A549 (cell line): Measurements from ENCODE around the gene SAMD4B. TPM values are rescaled to one million over a fixed set of nuclear protein-coding genes. Genes with fewer than 3 reads are reported as not detected.

Experiments
- ATAC-seq, 2 experiments: fragments of 200-7000 bp in 1 of 2; fragments of >200 bp in 1 of 2; cut with Nextera tagmentation in 1 of 2; cut with Tn5 transposase in 1 of 2; 3 replicates each; pipeline versions ENCODE4 v1.8.0 to v1.9.1; 2018 to 2020; ENCODE audit warnings: mild to moderate bottlenecking in 1 of 2, moderate library complexity in 1 of 2
- CTCF ChIA-PET: fragments of 300-600 bp; sonication (Branson Sonifier 250); formaldehyde crosslinking; extraction: SDS; loops from one replicate; lab custom pipeline; 2021; ENCODE audit warnings: antibody characterized with exemption, inconsistent platforms; lab: Yijun Ruan, JAX
- POLR2A ChIA-PET: fragments of 350-600 bp; formaldehyde crosslinking; extraction: SDS; loops from one replicate; lab custom pipeline; 2021; ENCODE audit warnings: antibody characterized with exemption, inconsistent platforms; lab: Yijun Ruan, JAX
- DNase-seq, 2 experiments: peaks; one replicate each; pipeline versions ENCODE4 v3.0.0 to v3.0.0-alpha.2; 2011 to 2016; ENCODE audit warnings: low read depth in 1 of 2, low spot score in 1 of 2
- FAIRE-seq: peaks from 2 replicates; lab custom pipeline; 2011; peaks lifted over from hg19 to GRCh38; lab: Jason Lieb, UNC
- H3K27ac ChIP-seq, 2 experiments: fragments of >200 bp; sonication (Bioruptor Twin); formaldehyde crosslinking; 3 replicates each; pipeline ENCODE4 v1.5.1; 2016 to 2017
- H3K4me1 ChIP-seq: fragments of >200 bp; sonication (Bioruptor Twin); formaldehyde crosslinking; 3 replicates; pipeline ENCODE4 v1.6.1; 2016
- H3K4me2 ChIP-seq: fragments of >200 bp; sonication (Bioruptor Twin); formaldehyde crosslinking; 3 replicates; pipeline ENCODE4 v1.6.1; 2016
- H3K4me3 ChIP-seq: fragments of >200 bp; sonication (Bioruptor Twin); formaldehyde crosslinking; 3 replicates; pipeline ENCODE4 v1.5.1; 2016
- H3K9me3 ChIP-seq: fragments of >200 bp; sonication (Bioruptor Twin); formaldehyde crosslinking; 3 replicates; pipeline ENCODE4 v1.6.1; 2016
- EHF ChIP-seq: fragments of 250-450 bp; sonication (Bioruptor Pico); IDR thresholded peaks from 2 replicates; pipeline ENCODE4 v1.5.0; 2020; ENCODE audit warnings: mild to moderate bottlenecking
- EP300 ChIP-seq, 2 experiments: fragments of >200 bp; sonication (Bioruptor Twin); formaldehyde crosslinking; IDR thresholded peaks; 2 replicates in 1 of 2; 3 replicates in 1 of 2; pipeline ENCODE4 v1.6.1; 2016 to 2017
- ESRRA ChIP-seq: fragments of 150-350 bp; IDR thresholded peaks from 2 replicates; pipeline ENCODE4 v1.6.1; 2014; ENCODE audit warnings: mild to moderate bottlenecking, low read length, borderline replicate concordance
- FOSB ChIP-seq: fragments of 250-450 bp; sonication (Bioruptor Pico); IDR thresholded peaks from 2 replicates; pipeline ENCODE4 v1.5.0; 2020; ENCODE audit warnings: mild to moderate bottlenecking, moderate library complexity
- FOSL2 ChIP-seq, 2 experiments: fragments of 450-650 bp in 1 of 2; fragments of >200 bp in 1 of 2; sonication (Bioruptor Twin) in 1 of 2; formaldehyde crosslinking; IDR thresholded peaks; 2 replicates each; pipeline versions ENCODE4 v1.5.0 to v1.6.1; 2016 to 2020; ENCODE audit warnings: mild to moderate bottlenecking in 1 of 2, moderate library complexity in 1 of 2
- FOXS1 ChIP-seq: fragments of 250-450 bp; sonication (Bioruptor Pico); IDR thresholded peaks from 2 replicates; pipeline ENCODE4 v1.5.0; 2020; ENCODE audit warnings: mild to moderate bottlenecking, moderate library complexity
- GATA3 ChIP-seq: IDR thresholded peaks from 2 replicates; pipeline ENCODE4 v1.6.1; 2012; ENCODE audit warnings: borderline replicate concordance
- HEYL ChIP-seq: fragments of 250-450 bp; sonication (Bioruptor Pico); IDR thresholded peaks from 2 replicates; pipeline ENCODE4 v1.8.0; 2021; ENCODE audit warnings: mild to moderate bottlenecking, moderate library complexity
- HOXA7 ChIP-seq: fragments of 250-450 bp; sonication (Bioruptor Pico); IDR thresholded peaks from 2 replicates; pipeline ENCODE4 v1.5.0; 2020; ENCODE audit warnings: mild to moderate bottlenecking, moderate library complexity
- HOXB13 ChIP-seq: fragments of 250-450 bp; sonication (Bioruptor Pico); IDR thresholded peaks from 2 replicates; pipeline ENCODE4 v1.5.0; 2020; ENCODE audit warnings: low read depth, mild to moderate bottlenecking, moderate library complexity
- HOXB5 ChIP-seq: fragments of 250-450 bp; sonication (Bioruptor Pico); IDR thresholded peaks from 2 replicates; pipeline ENCODE4 v1.5.0; 2020; ENCODE audit warnings: mild to moderate bottlenecking, moderate library complexity
- JUN ChIP-seq, 2 experiments: fragments of >200 bp; sonication (Bioruptor Twin); formaldehyde crosslinking; IDR thresholded peaks; 2 replicates in 1 of 2; 3 replicates in 1 of 2; pipeline ENCODE4 v1.6.1; 2016 to 2017
- MAFK ChIP-seq: fragments of 450-650 bp; IDR thresholded peaks from 2 replicates; pipeline ENCODE4 v1.6.1; 2014; ENCODE audit not compliant: partially characterized antibody
- MYC ChIP-seq: IDR thresholded peaks from 2 replicates; pipeline ENCODE4 v1.6.1; 2012; ENCODE audit warnings: mild to moderate bottlenecking, inconsistent platforms, low read length, improper control_type of control experiment, borderline replicate concordance
- NPAS2 ChIP-seq: fragments of 250-450 bp; sonication (Bioruptor Pico); IDR thresholded peaks from 2 replicates; pipeline ENCODE4 v1.8.0; 2022; ENCODE audit warnings: mild to moderate bottlenecking, moderate library complexity, borderline replicate concordance
- PHF8 ChIP-seq: fragments of 200-600 bp; sonication (generic); IDR thresholded peaks from 2 replicates; pipeline ENCODE4 v1.6.1; 2016; ENCODE audit warnings: low read depth, mild to moderate bottlenecking, antibody characterized with exemption, moderate library complexity, borderline replicate concordance
- POLR2AphosphoS2 ChIP-seq: conservative IDR thresholded peaks from 2 replicates; pipeline ENCODE4 v1.6.1; 2012; ENCODE audit warnings: low read length, improper control_type of control experiment, inconsistent platforms
- RARB ChIP-seq: fragments of 250-450 bp; sonication (Bioruptor Pico); IDR thresholded peaks from 2 replicates; pipeline ENCODE4 v1.8.0; 2021; ENCODE audit warnings: mild to moderate bottlenecking, moderate library complexity
- RCOR1 ChIP-seq: fragments of 150-350 bp; IDR thresholded peaks from 2 replicates; pipeline ENCODE4 v1.6.1; 2014; ENCODE audit warnings: antibody characterized with exemption, low read length, low read depth
- TFCP2L1 ChIP-seq: fragments of 250-450 bp; sonication (Bioruptor Pico); IDR thresholded peaks from 2 replicates; pipeline ENCODE4 v1.5.0; 2021; ENCODE audit warnings: mild to moderate bottlenecking
- ZNF302 ChIP-seq: fragments of 250-450 bp; sonication (Bioruptor Pico); IDR thresholded peaks from 2 replicates; pipeline ENCODE4 v1.9.0; 2021; ENCODE audit warnings: inconsistent platforms, mild to moderate bottlenecking, moderate library complexity
- ZSCAN20 ChIP-seq: fragments of 250-450 bp; sonication (Bioruptor Pico); IDR thresholded peaks from 2 replicates; pipeline ENCODE4 v1.8.0; 2022; ENCODE audit warnings: mild to moderate bottlenecking, moderate library complexity
- WGBS: methylation state at CpG from one replicate; pipeline ENCODE4 v1.1.6; 2017; ENCODE audit errors: missing lambda C conversion rate; 5-methylcytosine and 5-hydroxymethylcytosine counted together
- polyA plus RNA-seq, 4 experiments: library from polyadenylated mRNA; depleted of rRNA in 3 of 4; stranded (reverse); fragments of >200 nt; fragmentation: RNase III in 1 of 4; extraction: RNeasy Plus Mini Kit Qiagen cat#74134 plus additional on column Dnase treatment in 1 of 4; gene quantifications; 2 replicates in 3 of 4; 3 replicates in 1 of 4; pipeline ENCODE4 v1.2.3, GENCODE V29; 2011 to 2017
- TF ChIP-seq, protein P1 (sequence below): fragments of 200-600 bp; sonication (generic); IDR thresholded peaks from 2 replicates; pipeline ENCODE4 v1.6.1; 2016; ENCODE audit warnings: antibody characterized with exemption, mild to moderate bottlenecking, moderate library complexity
- TF ChIP-seq, protein P2 (sequence below): IDR thresholded peaks from 2 replicates; pipeline ENCODE4 v1.6.1; 2012
- TF ChIP-seq, protein P3 (sequence below): IDR thresholded peaks from 2 replicates; pipeline ENCODE4 v1.6.1; 2012; ENCODE audit warnings: low read depth, borderline replicate concordance
- TF ChIP-seq, protein P4 (sequence below): fragments of >200 bp; sonication (Bioruptor Twin); formaldehyde crosslinking; IDR thresholded peaks from 3 replicates; pipeline ENCODE4 v1.6.1; 2016
- TF ChIP-seq, protein P5 (sequence below): IDR thresholded peaks from 2 replicates; pipeline ENCODE4 v1.6.1; 2012
- TF ChIP-seq, protein P6 (sequence below): fragments of 250-450 bp; sonication (Bioruptor Pico); IDR thresholded peaks from 2 replicates; pipeline ENCODE4 v1.5.0; 2020; ENCODE audit warnings: low read depth, mild to moderate bottlenecking, moderate library complexity

Gene SAMD4B
- polyA plus RNA-seq, 2 of the 4 experiments (the other 2 are of a cell fraction) = 82.1 to 118 TPM

DNA sequence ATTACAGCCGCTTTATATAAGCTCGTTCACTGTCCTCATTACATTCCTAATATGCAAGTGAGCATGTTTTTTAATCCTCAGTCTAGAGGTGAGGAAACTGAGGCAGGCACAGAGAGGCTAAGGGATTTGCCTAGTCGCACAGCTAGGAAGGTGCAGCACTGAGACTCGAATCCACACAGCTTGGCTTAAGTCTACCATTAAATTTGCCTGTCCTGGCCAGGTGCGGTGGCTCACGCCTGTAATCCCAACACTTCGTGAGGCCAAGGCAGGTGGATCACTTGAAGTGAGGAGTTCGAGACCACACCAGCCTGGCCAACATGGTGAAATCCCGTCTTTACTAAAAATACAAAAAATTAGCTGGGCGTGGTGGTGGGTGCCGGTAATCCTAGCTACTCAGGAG is 85.5 kb downstream of the SAMD4B start (continued):
- TF ChIP-seq, protein P1, sequence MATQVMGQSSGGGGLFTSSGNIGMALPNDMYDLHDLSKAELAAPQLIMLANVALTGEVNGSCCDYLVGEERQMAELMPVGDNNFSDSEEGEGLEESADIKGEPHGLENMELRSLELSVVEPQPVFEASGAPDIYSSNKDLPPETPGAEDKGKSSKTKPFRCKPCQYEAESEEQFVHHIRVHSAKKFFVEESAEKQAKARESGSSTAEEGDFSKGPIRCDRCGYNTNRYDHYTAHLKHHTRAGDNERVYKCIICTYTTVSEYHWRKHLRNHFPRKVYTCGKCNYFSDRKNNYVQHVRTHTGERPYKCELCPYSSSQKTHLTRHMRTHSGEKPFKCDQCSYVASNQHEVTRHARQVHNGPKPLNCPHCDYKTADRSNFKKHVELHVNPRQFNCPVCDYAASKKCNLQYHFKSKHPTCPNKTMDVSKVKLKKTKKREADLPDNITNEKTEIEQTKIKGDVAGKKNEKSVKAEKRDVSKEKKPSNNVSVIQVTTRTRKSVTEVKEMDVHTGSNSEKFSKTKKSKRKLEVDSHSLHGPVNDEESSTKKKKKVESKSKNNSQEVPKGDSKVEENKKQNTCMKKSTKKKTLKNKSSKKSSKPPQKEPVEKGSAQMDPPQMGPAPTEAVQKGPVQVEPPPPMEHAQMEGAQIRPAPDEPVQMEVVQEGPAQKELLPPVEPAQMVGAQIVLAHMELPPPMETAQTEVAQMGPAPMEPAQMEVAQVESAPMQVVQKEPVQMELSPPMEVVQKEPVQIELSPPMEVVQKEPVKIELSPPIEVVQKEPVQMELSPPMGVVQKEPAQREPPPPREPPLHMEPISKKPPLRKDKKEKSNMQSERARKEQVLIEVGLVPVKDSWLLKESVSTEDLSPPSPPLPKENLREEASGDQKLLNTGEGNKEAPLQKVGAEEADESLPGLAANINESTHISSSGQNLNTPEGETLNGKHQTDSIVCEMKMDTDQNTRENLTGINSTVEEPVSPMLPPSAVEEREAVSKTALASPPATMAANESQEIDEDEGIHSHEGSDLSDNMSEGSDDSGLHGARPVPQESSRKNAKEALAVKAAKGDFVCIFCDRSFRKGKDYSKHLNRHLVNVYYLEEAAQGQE = no peak
- no peak for TF ChIP-seq NPAS2 (CRISPR knock-in tag)

DNA sequence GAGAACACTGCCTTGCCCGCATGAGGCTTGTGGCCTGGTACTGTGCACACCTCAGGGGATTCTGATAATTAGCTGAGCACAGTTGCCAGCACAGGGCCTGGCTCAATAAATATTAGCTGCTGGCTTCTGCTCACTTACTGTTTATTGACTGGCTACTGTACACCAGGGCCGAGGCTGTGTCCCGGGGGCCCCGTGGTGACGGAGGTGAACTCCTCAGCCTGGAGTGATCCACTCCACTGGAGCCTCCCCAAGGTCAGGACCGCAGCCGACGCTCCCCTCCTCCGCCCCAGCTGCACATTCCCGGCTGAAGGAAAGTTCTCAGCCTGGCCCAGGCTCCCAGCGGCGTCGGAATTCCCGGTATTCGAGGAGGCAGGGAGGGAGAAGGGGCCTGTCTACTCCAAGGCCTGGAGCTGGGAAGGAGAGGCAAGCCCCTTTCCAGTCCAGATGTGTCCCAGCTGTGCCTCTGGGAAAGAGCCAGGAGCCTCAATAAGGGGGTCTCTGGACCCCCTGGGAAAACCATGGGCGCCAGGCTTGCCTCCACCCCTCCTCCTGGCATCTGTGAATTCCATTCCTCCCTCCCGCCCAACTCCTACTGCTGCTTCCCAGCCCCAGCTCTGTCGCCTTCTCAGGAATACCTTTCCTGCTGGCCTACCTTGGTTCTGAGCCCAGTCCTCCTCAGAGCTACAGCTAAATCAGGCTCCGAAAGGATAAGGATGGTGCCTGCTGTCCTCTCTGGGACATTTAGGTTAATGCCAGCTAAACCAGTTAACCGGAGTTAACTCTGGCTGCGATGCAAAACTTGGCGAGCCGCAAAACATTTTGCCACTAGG is 86.3 kb downstream of the SAMD4B start:
- FAIRE-seq (peak; percentile 97), ATAC-seq (peak; percentile 52 to 69), DNase-seq (peak; percentile 81 to 94)
- Histone ChIP-seq H3K4me2 (peak overlapping the region; percentile 62), H3K4me1 (peaks cover 62% of the 10 kb centered on the region), H3K9me3 (no peaks in the 10 kb centered on the region), H3K27ac (peak overlapping the region; percentile 83 to 90), H3K4me3 (no peak overlapping the region)
- WGBS = 28% methylated on average over 23 of the region's 23 CpGs
- TF ChIP-seq FOSL2 (IDR thresholded peaks at IDR 0.05) (no peak), FOSL2 (CRISPR knock-in tag; IDR thresholded peaks at IDR 0.05) (peak; percentile 64), MAFK (no peak), PHF8 (no peak), MYC (peak; percentile 59; the same call in 1 of the 2 replicates), GATA3 (0 out of 2 replicates have a peak, but pooled peaks have one; percentile 20), HEYL (peak; percentile 5; the same call in 1 of the 2 replicates), POLR2AphosphoS2 (peak; percentile 79; the same call in 1 of the 2 replicates), FOXS1 (CRISPR knock-in tag) (peak; percentile 71), HOXA7 (CRISPR knock-in tag) (peak; percentile 75), RARB (CRISPR knock-in tag) (peak; percentile 73; the same call in 1 of the 2 replicates), EP300 (IDR thresholded peaks at IDR 0.05) (no peak), EHF (CRISPR knock-in tag) (peak; percentile 70), HOXB13 (CRISPR knock-in tag) (peak; percentile 85), TFCP2L1 (peak; percentile 91), RCOR1 (no peak), ZNF302 (CRISPR knock-in tag) (peak; percentile 69; the same call in 1 of the 2 replicates), ZSCAN20 (CRISPR knock-in tag) (peak; percentile 55; the same call in 1 of the 2 replicates), FOSB (CRISPR knock-in tag) (peak; percentile 70; the same call in 1 of the 2 replicates), ESRRA (peak; percentile 72), HOXB5 (CRISPR knock-in tag) (peak; percentile 71; the same call in 1 of the 2 replicates), JUN (IDR thresholded peaks at IDR 0.05) (peak in 1 of 2 experiments; percentile 75; a peak in 2 of 5 replicates)
- TF ChIP-seq, protein P2, sequence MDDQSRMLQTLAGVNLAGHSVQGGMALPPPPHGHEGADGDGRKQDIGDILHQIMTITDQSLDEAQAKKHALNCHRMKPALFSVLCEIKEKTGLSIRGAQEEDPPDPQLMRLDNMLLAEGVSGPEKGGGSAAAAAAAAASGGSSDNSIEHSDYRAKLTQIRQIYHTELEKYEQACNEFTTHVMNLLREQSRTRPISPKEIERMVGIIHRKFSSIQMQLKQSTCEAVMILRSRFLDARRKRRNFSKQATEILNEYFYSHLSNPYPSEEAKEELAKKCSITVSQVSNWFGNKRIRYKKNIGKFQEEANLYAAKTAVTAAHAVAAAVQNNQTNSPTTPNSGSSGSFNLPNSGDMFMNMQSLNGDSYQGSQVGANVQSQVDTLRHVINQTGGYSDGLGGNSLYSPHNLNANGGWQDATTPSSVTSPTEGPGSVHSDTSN = peak; percentile 19
- TF ChIP-seq, protein P3, sequence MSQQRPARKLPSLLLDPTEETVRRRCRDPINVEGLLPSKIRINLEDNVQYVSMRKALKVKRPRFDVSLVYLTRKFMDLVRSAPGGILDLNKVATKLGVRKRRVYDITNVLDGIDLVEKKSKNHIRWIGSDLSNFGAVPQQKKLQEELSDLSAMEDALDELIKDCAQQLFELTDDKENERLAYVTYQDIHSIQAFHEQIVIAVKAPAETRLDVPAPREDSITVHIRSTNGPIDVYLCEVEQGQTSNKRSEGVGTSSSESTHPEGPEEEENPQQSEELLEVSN = 0 out of 2 replicates have a peak, but pooled peaks have one; percentile 57
- TF ChIP-seq, protein P4, sequence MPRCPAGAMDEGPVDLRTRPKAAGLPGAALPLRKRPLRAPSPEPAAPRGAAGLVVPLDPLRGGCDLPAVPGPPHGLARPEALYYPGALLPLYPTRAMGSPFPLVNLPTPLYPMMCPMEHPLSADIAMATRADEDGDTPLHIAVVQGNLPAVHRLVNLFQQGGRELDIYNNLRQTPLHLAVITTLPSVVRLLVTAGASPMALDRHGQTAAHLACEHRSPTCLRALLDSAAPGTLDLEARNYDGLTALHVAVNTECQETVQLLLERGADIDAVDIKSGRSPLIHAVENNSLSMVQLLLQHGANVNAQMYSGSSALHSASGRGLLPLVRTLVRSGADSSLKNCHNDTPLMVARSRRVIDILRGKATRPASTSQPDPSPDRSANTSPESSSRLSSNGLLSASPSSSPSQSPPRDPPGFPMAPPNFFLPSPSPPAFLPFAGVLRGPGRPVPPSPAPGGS = no peak
- TF ChIP-seq, protein P5, sequence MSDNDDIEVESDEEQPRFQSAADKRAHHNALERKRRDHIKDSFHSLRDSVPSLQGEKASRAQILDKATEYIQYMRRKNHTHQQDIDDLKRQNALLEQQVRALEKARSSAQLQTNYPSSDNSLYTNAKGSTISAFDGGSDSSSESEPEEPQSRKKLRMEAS = peak; percentile 87
- TF ChIP-seq, protein P6, sequence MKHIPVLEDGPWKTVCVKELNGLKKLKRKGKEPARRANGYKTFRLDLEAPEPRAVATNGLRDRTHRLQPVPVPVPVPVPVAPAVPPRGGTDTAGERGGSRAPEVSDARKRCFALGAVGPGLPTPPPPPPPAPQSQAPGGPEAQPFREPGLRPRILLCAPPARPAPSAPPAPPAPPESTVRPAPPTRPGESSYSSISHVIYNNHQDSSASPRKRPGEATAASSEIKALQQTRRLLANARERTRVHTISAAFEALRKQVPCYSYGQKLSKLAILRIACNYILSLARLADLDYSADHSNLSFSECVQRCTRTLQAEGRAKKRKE (CRISPR knock-in tag) = peak; percentile 80
- ChIA-PET CTCF (interaction anchor here (0.7 to 23.5 kb wide), 13 partner anchors 11 to 1025 kb away, joined by 3 to 457 read pairs (median 3); partner anchors contain the start of genes EID2B, MED29, PAF1 and PLEKHG2), POLR2A (interaction anchor here (0.6 to 10.5 kb wide), 12 partner anchors 7 to 405 kb away, joined by 3 to 160 read pairs (median 6); partner anchors contain the start of genes DYRK1B, MED29, PAF1 and PLEKHG2)
